GM12891 (cell line): ENCODE data around the gene GNAL.

Experiments used
- POLR2A ChIP-seq: IDR thresholded peaks from 2 replicates; pipeline ENCODE4 v1.6.1; 2011; ENCODE audit warnings: low read depth, low read length, control low read depth
- POLR2AphosphoS5 ChIP-seq: IDR thresholded peaks from 2 replicates; pipeline ENCODE4 v1.6.1; 2011; ENCODE audit warnings: low read depth, low read length, control low read depth

DNA sequence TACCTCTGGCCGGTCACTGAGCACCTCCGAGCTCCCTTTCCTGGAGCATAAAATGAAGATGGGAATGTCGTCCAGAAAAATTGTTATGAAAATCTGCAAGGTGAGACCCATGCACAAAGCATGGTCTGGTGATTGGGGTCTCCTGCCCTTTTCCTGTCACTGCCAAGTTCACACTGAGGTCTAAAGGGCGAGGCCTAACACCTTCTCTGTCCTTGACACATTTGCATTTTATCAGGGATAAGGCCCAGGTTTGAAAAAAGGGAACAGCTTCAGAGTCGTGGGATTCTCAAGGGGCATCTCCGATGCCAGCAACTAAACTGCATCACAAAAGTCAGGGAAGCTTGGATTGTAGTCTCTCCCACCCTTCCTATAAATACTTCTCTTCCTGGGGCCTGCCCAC, 24.7 kb downstream of the GNAL start:
- TF ChIP-seq POLR2AphosphoS5 (no peak), POLR2A (no peak)
